ENCODE results near the gene MAST2. TPM values are rescaled to one million over a fixed set of nuclear protein-coding genes. Genes with fewer than 3 reads are reported as not detected.

Gene MAST2
- total and polyA plus RNA-seq, 2 donors (not counting 3 experiments of a cell fraction or from before 2014, with no cell fraction given), result 25.0 to 41.2 TPM

DNA sequence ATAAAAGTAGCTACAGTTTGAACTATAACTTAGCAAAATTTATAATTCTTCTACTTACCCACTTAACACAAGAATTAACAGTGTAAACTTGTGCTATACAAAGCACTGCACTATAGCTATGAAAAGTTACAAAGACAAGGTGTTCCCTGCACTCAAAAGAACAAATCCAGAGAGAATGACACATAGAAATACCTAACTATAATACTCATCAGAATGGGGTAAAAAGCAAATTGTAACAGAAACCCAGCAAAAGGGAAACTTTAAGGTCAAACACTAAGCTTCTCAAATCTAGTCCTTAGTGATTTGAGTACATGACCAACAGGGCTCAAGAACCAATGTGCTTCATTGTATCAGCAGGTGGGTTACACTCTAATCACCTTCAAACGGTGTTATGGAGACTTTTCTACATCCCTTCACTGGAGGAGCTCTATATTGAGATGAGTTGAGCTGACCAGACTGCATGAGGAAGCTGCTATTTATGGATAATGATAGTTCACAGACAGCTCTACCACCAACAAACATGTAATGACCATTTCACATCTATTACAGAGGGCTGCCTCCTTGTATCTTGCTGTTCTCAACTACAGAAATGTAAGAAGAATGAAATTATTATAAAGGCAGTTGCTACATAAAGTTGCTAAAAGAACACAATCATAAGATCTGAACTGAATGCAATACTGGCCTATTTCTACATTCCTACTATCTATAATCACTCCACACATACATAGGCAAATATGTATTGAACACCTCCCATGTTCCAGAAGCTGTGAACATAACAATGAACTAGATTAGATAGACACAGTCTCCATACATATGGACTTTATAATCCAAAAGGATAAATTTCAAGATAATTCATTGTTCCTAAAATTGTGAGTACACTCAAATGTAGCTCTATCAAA is 281.4 kb downstream of the MAST2 start:
- H3K9me3 ChIP-seq (replicated peaks; ENCODE audit: control insufficient read depth, insufficient read depth, low read length), result no peaks in the 10 kb centered on the region
- intact Hi-C loops (cut with micrococcal nuclease), result no loop called here
- H3K4me1 ChIP-seq (ENCODE audit: control insufficient read depth, extremely low read depth, insufficient read depth, low read length), result peaks cover 14% of the 10 kb centered on the region
- H3K4me3 ChIP-seq (replicated peaks in 1 of 3; ENCODE audit: insufficient read depth in 1 of 3, low read depth in 1 of 3, low read length in 3 of 3), result no peak overlapping the region
- no peaks in the 10 kb centered on the region for H3K36me3 ChIP-seq (ENCODE audit: control insufficient read depth in 2 of 2, extremely low read depth in 1 of 2, insufficient read depth in 2 of 2, low read length in 2 of 2)
- no peak for TF ChIP-seq GATA2 (IDR thresholded peaks at IDR 0.05; ENCODE audit: insufficient read depth, insufficient read length, low read depth, low read length)
- TF ChIP-seq, protein P1, sequence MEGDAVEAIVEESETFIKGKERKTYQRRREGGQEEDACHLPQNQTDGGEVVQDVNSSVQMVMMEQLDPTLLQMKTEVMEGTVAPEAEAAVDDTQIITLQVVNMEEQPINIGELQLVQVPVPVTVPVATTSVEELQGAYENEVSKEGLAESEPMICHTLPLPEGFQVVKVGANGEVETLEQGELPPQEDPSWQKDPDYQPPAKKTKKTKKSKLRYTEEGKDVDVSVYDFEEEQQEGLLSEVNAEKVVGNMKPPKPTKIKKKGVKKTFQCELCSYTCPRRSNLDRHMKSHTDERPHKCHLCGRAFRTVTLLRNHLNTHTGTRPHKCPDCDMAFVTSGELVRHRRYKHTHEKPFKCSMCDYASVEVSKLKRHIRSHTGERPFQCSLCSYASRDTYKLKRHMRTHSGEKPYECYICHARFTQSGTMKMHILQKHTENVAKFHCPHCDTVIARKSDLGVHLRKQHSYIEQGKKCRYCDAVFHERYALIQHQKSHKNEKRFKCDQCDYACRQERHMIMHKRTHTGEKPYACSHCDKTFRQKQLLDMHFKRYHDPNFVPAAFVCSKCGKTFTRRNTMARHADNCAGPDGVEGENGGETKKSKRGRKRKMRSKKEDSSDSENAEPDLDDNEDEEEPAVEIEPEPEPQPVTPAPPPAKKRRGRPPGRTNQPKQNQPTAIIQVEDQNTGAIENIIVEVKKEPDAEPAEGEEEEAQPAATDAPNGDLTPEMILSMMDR (IDR thresholded peaks at IDR 0.05; ENCODE audit: extremely low read depth in 1 of 2, insufficient read depth in 1 of 2, low read depth in 1 of 2, low read length in 2 of 2), result no peak
- ChIA-PET CTCF (interaction anchor here (0.9 to 1.0 kb wide), 2 partner anchors 8 to 36 kb away, joined by 3 read pairs; no protein-coding TSS in a partner anchor), POLR2A (no interaction called here)
- H3K4me2 ChIP-seq (ENCODE audit: insufficient read depth, low read length), result no peak overlapping the region
- dilution Hi-C loops (cut with MboI; ENCODE audit: extremely low pct_ligation_motif_present, low sequenced_read_pairs), result no loop called here
- H3K79me2 ChIP-seq (ENCODE audit: control insufficient read depth, insufficient read depth, low read length), result no peaks in the 10 kb centered on the region
- H3K9ac ChIP-seq (replicated peaks; ENCODE audit: extremely low read depth, insufficient read depth, low read length), result no peak overlapping the region
- H3K27ac ChIP-seq (ENCODE audit: insufficient read depth, low read depth, low read length), result no peak overlapping the region
- FAIRE-seq (no peak), DNase-seq (ENCODE audit: low read depth, low spot score) (no peak)
- H4K20me1 ChIP-seq (replicated peaks; ENCODE audit: control insufficient read depth, extremely low read depth, insufficient read depth, low read length), result no peaks in the 10 kb centered on the region
- H3K9me1 ChIP-seq (replicated peaks; ENCODE audit: control insufficient read depth, extremely low read depth, insufficient read depth, low read length), result no peaks in the 10 kb centered on the region
- H3K27me3 ChIP-seq (ENCODE audit: control insufficient read depth in 2 of 2, insufficient read depth in 2 of 2, low read length in 2 of 2), result no peaks in the 10 kb centered on the region
- BruUV-seq (replicated peaks), result no TSS peak
- H2AFZ ChIP-seq (ENCODE audit: low read depth, low read length), result no peak overlapping the region

Other genes with a start within 250 kb of the MAST2 start
- 149 and 157 TPM in 2 replicates for gene NASP, start 219.6 kb upstream of the MAST2 start, total RNA-seq
- 59.7 and 101 TPM in 2 replicates for gene NASP, start 219.6 kb upstream of the MAST2 start, polyA plus RNA-seq
- 3.5 and 3.6 TPM in 2 replicates for gene CCDC17, start 179.6 kb upstream of the MAST2 start, total RNA-seq
- 1.2 and 1.3 TPM in 2 replicates for gene CCDC17, start 179.6 kb upstream of the MAST2 start, polyA plus RNA-seq
- 88.8 and 89.7 TPM in 2 replicates for gene GPBP1L1, start 117.1 kb upstream of the MAST2 start, total RNA-seq
- 32.4 and 35.0 TPM in 2 replicates for gene GPBP1L1, start 117.1 kb upstream of the MAST2 start, polyA plus RNA-seq
- gene TMEM69, start 115.4 kb upstream of the MAST2 start, total RNA-seq, result 23.8 and 25.6 TPM in 2 replicates
- gene TMEM69, start 115.4 kb upstream of the MAST2 start, polyA plus RNA-seq, result 46.1 and 56.2 TPM in 2 replicates
- gene IPP, start 53.0 kb upstream of the MAST2 start, total RNA-seq, result 6.3 and 7.2 TPM in 2 replicates
- gene IPP, start 53.0 kb upstream of the MAST2 start, polyA plus RNA-seq, result 1.2 and 2.1 TPM in 2 replicates

Data from endothelial cell of umbilical vein (primary cell).